ENCODE data around the gene ZBTB21.

Gene ZBTB21

GRCh38 chr21:42009831-42010506, at the start of gene ZBTB21:
TSS of gene ZBTB21 (minus strand) at chr21:42010360. CDS start at chr21:41994095, 16,265 bp downstream.
- peak; percentile 97 for DNase-seq
- in situ Hi-C loops (cut with MboI; ENCODE audit: low pct_unique_long_range_greater_than_20kb, low sequenced_read_pairs), result no loop called here

DNA sequence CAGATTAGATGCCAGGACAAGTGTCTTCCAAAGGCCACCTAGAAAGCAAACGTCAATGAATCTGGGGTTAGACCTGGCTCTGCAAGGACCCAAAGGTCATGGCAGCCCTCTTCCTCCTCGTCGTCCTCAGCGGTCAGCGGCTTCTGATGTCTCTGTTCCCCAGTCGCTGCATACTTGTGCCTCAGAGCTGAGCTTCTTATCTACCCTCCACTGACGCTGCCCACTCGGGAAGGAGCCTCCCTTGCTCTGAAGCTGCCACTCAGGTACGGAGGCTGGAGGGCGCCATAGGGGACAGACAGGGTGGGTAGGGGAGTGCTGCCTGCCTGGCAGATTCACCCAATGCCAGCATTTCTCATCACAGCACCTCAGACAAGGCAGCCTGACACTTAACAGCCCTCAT, 49.6 kb upstream of the ZBTB21 start:
- in situ Hi-C loops (cut with MboI; ENCODE audit: low pct_unique_long_range_greater_than_20kb, low sequenced_read_pairs), result no loop called here
- no peak for DNase-seq

GRCh38 chr21:42059141-42059540, 49.0 kb upstream of the ZBTB21 start:
- in situ Hi-C loops (cut with MboI; ENCODE audit: low pct_unique_long_range_greater_than_20kb, low sequenced_read_pairs), result no loop called here

GRCh38 chr21:42058631-42059111, 48.5 kb upstream of the ZBTB21 start:
- no peak for DNase-seq
- in situ Hi-C loops (cut with MboI; ENCODE audit: low pct_unique_long_range_greater_than_20kb, low sequenced_read_pairs), result no loop called here

More at GRCh38 chr21:42059141-42059540, 49.0 kb upstream of the ZBTB21 start:
- DNase-seq, result no peak

- DNase-seq, result no peak
- in situ Hi-C loops (cut with MboI; ENCODE audit: low pct_unique_long_range_greater_than_20kb, low sequenced_read_pairs), result no loop called here
These were observed 47.8 kb upstream of the ZBTB21 start for GRCh38 chr21:42057851-42058437.

- no peak for DNase-seq
- in situ Hi-C loops (cut with MboI; ENCODE audit: low pct_unique_long_range_greater_than_20kb, low sequenced_read_pairs), result no loop called here
These were observed 47.0 kb upstream of the ZBTB21 start for GRCh38 chr21:42056996-42057689.

DNA sequence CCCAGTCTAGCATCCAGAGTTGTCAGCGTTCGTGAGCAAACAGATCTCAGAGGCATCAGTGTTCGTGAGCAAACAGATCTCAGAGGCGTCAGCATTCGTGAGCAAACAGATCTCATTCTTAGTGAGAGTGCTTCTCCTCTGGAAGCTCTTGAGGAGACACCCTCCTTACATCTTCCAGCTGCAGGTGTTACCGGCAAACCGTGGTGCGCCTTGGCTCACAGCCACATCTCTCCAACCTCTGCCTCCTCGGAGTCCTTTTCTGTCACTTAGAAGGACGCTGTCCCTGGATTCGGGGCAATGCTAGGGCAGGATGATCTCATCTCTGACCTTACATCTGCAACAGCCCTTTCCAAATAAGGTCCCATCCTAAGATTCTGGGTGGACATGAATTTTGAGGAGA, 46.3 kb upstream of the ZBTB21 start:
- no peak for DNase-seq
- in situ Hi-C loops (cut with MboI; ENCODE audit: low pct_unique_long_range_greater_than_20kb, low sequenced_read_pairs), result no loop called here

DNA sequence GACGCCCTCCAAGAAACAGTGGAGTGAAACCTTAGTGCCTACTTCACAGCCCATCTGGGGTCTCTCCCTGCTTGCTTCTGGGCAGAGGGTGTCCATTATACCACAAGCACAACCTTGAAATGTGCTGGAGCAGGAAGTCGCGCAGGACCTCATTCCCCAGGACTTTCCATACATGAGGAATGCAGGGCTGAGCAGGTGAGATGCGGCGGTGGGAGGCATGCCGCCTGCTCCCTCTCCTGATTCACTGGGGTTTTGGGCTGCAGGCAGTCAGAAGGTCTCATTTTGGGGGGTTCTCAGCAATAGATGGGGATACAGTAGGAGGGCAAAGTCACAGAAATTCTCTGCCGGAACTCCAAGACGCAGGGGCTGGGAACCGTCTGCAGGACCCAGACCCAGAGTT, 45.3 kb upstream of the ZBTB21 start:
- in situ Hi-C loops (cut with MboI; ENCODE audit: low pct_unique_long_range_greater_than_20kb, low sequenced_read_pairs), result no loop called here
- DNase-seq, result no peak

GRCh38 chr21:42051788-42052187, 41.6 kb upstream of the ZBTB21 start:
- in situ Hi-C loops (cut with MboI; ENCODE audit: low pct_unique_long_range_greater_than_20kb, low sequenced_read_pairs), result no loop called here

DNA sequence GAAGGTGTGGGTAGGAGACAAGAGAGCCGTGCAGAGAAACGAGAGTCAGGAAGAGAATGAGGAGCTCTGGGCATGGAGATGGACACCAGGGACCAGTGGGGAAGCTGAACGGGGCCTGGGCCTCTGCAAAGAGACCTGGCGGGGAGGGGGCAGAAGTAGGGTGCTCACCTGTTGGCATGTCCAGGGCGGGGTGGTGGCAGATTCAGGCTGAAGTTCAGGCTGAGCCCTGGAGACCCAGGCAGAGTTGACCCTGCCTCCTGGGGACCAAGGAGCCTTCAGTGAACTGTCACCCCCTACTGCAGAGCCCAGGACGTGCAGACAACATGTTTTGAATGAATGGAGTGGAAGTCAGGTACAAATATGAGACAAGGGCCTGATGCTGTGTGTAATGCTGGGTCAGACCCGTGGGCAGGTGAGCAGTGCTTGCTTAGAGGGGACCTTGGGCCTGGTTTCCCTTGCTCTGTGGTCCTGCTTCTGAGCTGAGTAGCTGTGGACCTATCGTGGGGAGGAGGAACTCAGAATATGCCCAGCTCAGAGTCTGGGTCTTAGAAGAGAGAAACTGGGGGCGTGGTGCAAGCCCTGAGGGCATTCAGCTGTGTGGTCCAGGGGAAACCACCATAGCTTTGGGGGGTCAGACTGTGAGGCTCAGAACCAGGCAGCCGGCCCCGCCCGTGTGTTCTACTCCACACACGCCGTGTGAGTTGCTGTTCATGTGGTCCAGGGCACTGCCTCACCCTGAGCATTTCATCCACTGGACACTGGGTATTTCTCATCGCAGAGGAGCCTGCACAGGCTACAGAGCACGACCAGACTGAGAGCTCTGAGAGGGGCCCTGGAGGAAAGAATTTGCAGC, 39.6 kb upstream of the ZBTB21 start:
- in situ Hi-C loops (cut with MboI; ENCODE audit: low pct_unique_long_range_greater_than_20kb, low sequenced_read_pairs), result no loop called here
- DNase-seq, result no peak

More at GRCh38 chr21:42051788-42052187, 41.6 kb upstream of the ZBTB21 start:
- DNase-seq, result peak; percentile 89

DNA sequence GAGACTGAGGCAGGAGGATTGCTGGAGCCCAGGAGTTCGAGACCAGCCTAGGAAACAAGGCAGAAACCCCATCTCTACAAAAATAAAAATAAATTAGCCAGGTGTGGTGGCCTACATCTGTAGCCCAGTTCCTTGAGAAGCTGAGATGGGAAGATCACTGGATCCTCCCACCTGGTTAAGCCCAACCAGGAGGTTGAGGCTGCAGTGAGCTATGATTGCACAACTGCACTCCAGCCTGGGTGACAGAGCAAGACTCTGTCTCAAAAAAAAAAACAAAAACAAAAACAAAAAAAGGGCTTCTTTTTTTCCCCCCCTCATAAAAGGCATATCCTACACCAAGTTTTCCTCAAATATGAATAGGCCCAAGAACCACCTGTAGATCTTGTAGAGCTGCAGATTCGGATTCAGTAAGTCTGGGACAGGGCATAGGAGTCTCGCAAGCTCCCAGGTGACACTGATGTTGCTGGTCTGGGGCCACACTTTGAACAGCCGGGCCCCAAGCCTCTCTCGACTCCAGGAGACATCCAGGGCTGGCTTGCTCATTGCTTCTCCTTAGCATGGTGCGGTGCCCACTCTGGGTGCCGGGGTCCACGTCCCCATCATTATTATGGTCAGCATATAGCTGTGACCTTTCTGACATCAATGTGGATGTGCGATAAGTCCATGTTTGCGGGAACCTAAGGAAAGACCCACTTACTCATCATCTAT, 38.9 kb upstream of the ZBTB21 start:
- in situ Hi-C loops (cut with MboI; ENCODE audit: low pct_unique_long_range_greater_than_20kb, low sequenced_read_pairs), result no loop called here
- no peak for DNase-seq

- in situ Hi-C loops (cut with MboI; ENCODE audit: low pct_unique_long_range_greater_than_20kb, low sequenced_read_pairs), result no loop called here
These were observed 37.9 kb upstream of the ZBTB21 start for GRCh38 chr21:42047821-42048613.

DNA sequence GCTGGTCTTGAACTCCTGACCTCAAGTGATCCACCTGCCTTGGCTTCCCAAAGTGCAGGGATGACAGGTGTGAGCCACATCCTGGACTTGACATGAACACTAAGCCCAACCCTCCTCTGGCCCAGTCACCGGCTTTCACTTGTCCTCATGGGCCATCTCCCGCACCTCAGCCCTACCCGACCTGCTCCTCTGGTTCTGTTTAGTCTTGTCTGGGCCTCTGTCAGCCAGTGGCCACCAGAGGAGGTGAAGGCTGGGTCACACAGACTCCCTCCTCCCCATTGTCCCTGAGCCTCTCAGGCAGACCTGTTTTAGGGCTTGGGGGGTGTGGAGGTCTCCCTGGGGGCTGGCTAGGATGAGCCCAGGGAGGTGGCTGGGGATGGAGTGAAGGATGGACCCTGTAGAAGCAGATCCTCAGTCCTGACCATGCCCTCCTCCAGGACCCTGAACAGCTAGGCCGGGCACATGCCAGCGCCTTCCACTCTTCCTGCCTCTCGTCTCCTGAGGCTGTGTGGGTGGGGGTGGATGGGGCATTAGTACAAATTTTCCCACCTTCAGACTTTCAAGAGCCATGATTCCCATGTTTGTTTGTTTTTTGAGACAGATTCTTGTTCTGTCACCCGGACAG, 34.8 kb upstream of the ZBTB21 start:
- in situ Hi-C loops (cut with MboI; ENCODE audit: low pct_unique_long_range_greater_than_20kb, low sequenced_read_pairs), result no loop called here
- no peak for DNase-seq

More at GRCh38 chr21:42047821-42048613, 37.9 kb upstream of the ZBTB21 start:
- DNase-seq, result no peak

GRCh38 chr21:42043961-42044360, 33.8 kb upstream of the ZBTB21 start:
- in situ Hi-C loops (cut with MboI; ENCODE audit: low pct_unique_long_range_greater_than_20kb, low sequenced_read_pairs), result no loop called here
- DNase-seq, result no peak

DNA sequence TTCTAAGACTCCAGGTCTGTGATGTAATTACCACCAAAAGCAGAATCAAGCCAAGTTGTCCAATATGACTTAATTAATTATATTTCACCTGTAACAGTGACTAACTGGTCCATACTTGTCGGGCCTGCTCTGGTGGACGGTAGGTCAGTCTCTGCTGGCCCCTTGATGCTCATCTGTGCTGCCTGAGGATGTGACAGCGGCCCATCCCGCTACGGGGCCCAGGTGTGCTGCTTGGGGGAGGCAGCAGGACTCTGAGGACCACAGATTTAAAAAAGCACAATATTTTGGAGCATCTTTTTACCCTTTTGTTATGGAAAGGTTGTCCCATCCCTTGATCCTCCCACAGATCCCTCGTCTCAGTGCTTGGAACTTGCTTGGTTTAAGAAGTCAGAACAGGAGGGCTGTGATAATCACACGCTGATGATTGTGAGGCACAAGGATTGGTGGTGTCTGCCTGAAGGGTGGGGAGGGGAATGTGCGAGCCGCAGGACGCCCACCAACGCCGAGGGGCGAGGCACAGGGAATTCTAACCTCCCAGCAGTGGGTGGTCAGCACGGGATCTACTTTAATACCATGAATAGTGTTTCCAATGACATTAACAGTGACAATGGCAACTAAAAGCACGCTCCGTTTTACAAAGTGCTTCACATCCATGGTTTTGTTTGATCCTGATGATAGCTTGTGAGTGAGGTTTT, 33.2 kb upstream of the ZBTB21 start:
- DNase-seq, result no peak
- in situ Hi-C loops (cut with MboI; ENCODE audit: low pct_unique_long_range_greater_than_20kb, low sequenced_read_pairs), result no loop called here

- in situ Hi-C loops (cut with MboI; ENCODE audit: low pct_unique_long_range_greater_than_20kb, low sequenced_read_pairs), result no loop called here
- DNase-seq, result no peak
These were observed 32.5 kb upstream of the ZBTB21 start for GRCh38 chr21:42042651-42043050.

GRCh38 chr21:42041711-42042110, 31.6 kb upstream of the ZBTB21 start:
- in situ Hi-C loops (cut with MboI; ENCODE audit: low pct_unique_long_range_greater_than_20kb, low sequenced_read_pairs), result no loop called here

More at GRCh38 chr21:42041711-42042110, 31.6 kb upstream of the ZBTB21 start:
- DNase-seq, result no peak

Measured in KBM-7 (cell line).